H1 (cell line): Measurements from ENCODE around the gene SIGLEC7. TPM values are rescaled to one million over a fixed set of nuclear protein-coding genes. Genes with fewer than 3 reads are reported as not detected.

Experiments
- CTCF ChIA-PET: fragments of 300-600 bp; sonication (Branson Sonifier 250); formaldehyde crosslinking; loops from one replicate; lab custom pipeline; 2021; ENCODE audit not compliant: partially characterized antibody; lab: Charles Lee
- POLR2A ChIA-PET: fragments of 300-600 bp; sonication (Branson Sonifier 250); formaldehyde crosslinking; loops from one replicate; lab custom pipeline; 2021; ENCODE audit warnings: inconsistent platforms; ENCODE audit not compliant: partially characterized antibody; lab: Charles Lee
- DNase-seq, 2 experiments: peaks; one replicate each; pipeline versions ENCODE4 v3.0.0 to v3.0.0-alpha.2; 2010 to 2022; ENCODE audit warnings: low spot score in 2 of 2, low read depth in 1 of 2, mixed read lengths in 1 of 2
- FAIRE-seq: peaks from 2 replicates; lab custom pipeline; 2011; peaks lifted over from hg19 to GRCh38; lab: Jason Lieb, UNC
- H2AFZ ChIP-seq: 2 replicates; pipeline ENCODE4 v1.8.1; 2012; ENCODE audit warnings: low read length, inconsistent platforms
- H2AK5ac ChIP-seq: 2 replicates; pipeline ENCODE4 v1.6.1; 2013; ENCODE audit warnings: low read depth, low read length
- H2BK120ac ChIP-seq: replicated peaks from 2 replicates; pipeline ENCODE3; 2013; ENCODE audit warnings: low read depth, low read length, inconsistent platforms
- H2BK12ac ChIP-seq: 2 replicates; pipeline ENCODE4 v1.6.1; 2013; ENCODE audit warnings: low read depth, low read length
- H2BK15ac ChIP-seq: 2 replicates; pipeline ENCODE4 v1.6.1; 2013; ENCODE audit warnings: low read length
- H2BK20ac ChIP-seq: 2 replicates; pipeline ENCODE4 v1.6.1; 2013; ENCODE audit warnings: low read length
- H2BK5ac ChIP-seq: 2 replicates; pipeline ENCODE4 v1.6.1; 2013; ENCODE audit warnings: low read depth, low read length
- H3K14ac ChIP-seq: 2 replicates; pipeline ENCODE4 v1.6.1; 2013; ENCODE audit warnings: inconsistent platforms; ENCODE audit not compliant: insufficient read length
- H3K18ac ChIP-seq: 2 replicates; pipeline ENCODE4 v1.6.1; 2013; ENCODE audit warnings: low read length; ENCODE audit errors: extremely low read depth
- H3K23ac ChIP-seq: 2 replicates; pipeline ENCODE4 v1.6.1; 2013; ENCODE audit warnings: inconsistent platforms; ENCODE audit not compliant: insufficient read length
- H3K23me2 ChIP-seq: 2 replicates; pipeline ENCODE4 v1.6.1; 2013; ENCODE audit warnings: low read depth, low read length
- H3K27ac ChIP-seq: 2 replicates; pipeline ENCODE4 v1.6.1; 2011; ENCODE audit warnings: low read depth, low read length, inconsistent platforms
- H3K27me3 ChIP-seq, 4 experiments: replicated peaks in 1 of 4; 1 replicate in 1 of 4; 2 replicates in 3 of 4; pipeline versions ENCODE4 v1.6.1 to v1.8.1; 2011 to 2013; ENCODE audit warnings: low read length in 3 of 4, mild to moderate bottlenecking in 3 of 4, inconsistent platforms in 2 of 4, mixed read lengths in 2 of 4, moderate library complexity in 1 of 4; ENCODE audit not compliant: control insufficient read depth in 3 of 4, insufficient read depth in 3 of 4; ENCODE audit errors: extremely low read depth in 1 of 4
- H3K36me3 ChIP-seq, 4 experiments: 2 replicates each; pipeline versions ENCODE4 v1.6.1 to v1.8.1; 2011 to 2013; ENCODE audit warnings: mild to moderate bottlenecking in 4 of 4, low read length in 3 of 4, moderate library complexity in 2 of 4, control low read depth in 1 of 4, inconsistent platforms in 1 of 4; ENCODE audit not compliant: insufficient read depth in 4 of 4, control insufficient read depth in 2 of 4
- H3K4ac ChIP-seq: replicated peaks from 2 replicates; pipeline ENCODE3; 2013; ENCODE audit warnings: low read length, low read depth, mixed read lengths, inconsistent platforms; ENCODE audit not compliant: insufficient read length
- H3K4me1 ChIP-seq, 4 experiments: replicated peaks in 1 of 4; 1 replicate in 1 of 4; 2 replicates in 3 of 4; pipeline versions ENCODE4 v1.6.1 to v1.8.1; 2011 to 2013; ENCODE audit warnings: low read length in 3 of 4, inconsistent platforms in 2 of 4, mixed read lengths in 1 of 4; ENCODE audit not compliant: insufficient read depth in 4 of 4, control insufficient read depth in 3 of 4
- H3K4me2 ChIP-seq, 2 experiments: 2 replicates each; pipeline versions ENCODE4 v1.6.1 to v1.8.1; 2011 to 2013; ENCODE audit warnings: low read depth in 2 of 2, low read length in 2 of 2, control low read depth in 1 of 2, inconsistent platforms in 1 of 2, mild to moderate bottlenecking in 1 of 2; ENCODE audit not compliant: insufficient read depth in 1 of 2
- H3K4me3 ChIP-seq, 4 experiments: fragments of 200-600, 300-600 bp in 1 of 4; sonication (generic), shearing (Covaris generic), sonication (Bioruptor Twin) in 1 of 4; 2 replicates each; pipeline versions ENCODE4 v1.5.1 to v1.8.1; 2011 to 2016; ENCODE audit warnings: low read length in 4 of 4, low read depth in 3 of 4, control low read depth in 2 of 4, inconsistent platforms in 2 of 4, mild to moderate bottlenecking in 2 of 4, mixed read lengths in 1 of 4, moderate library complexity in 1 of 4; ENCODE audit not compliant: insufficient read depth in 2 of 4; ENCODE audit errors: extremely low read depth in 1 of 4
- H3K56ac ChIP-seq: replicated peaks from 2 replicates; pipeline ENCODE3; 2013; ENCODE audit warnings: low read depth, mild to moderate bottlenecking, mixed read lengths, low read length, inconsistent platforms; ENCODE audit not compliant: insufficient read length
- H3K79me1 ChIP-seq: 2 replicates; pipeline ENCODE4 v1.6.1; 2013; ENCODE audit warnings: low read depth, low read length, control low read depth
- H3K79me2 ChIP-seq, 2 experiments: 2 replicates each; pipeline versions ENCODE4 v1.6.1 to v1.8.1; 2012 to 2013; ENCODE audit warnings: low read length in 2 of 2, mild to moderate bottlenecking in 2 of 2, inconsistent platforms in 1 of 2; ENCODE audit not compliant: insufficient read depth in 2 of 2, control insufficient read depth in 1 of 2
- H3K9ac ChIP-seq, 4 experiments: replicated peaks in 1 of 4; 1 replicate in 1 of 4; 2 replicates in 3 of 4; pipeline versions ENCODE4 v1.6.1 to v1.8.1; 2011 to 2013; ENCODE audit warnings: low read depth in 3 of 4, low read length in 3 of 4, control low read depth in 2 of 4, mild to moderate bottlenecking in 2 of 4, moderate library complexity in 2 of 4, inconsistent platforms in 1 of 4; ENCODE audit errors: extremely low read depth in 1 of 4
- H3K9me3 ChIP-seq, 2 experiments: 2 replicates each; pipeline versions ENCODE4 v1.6.1 to v1.8.1; 2012 to 2013; ENCODE audit warnings: mild to moderate bottlenecking in 2 of 2, moderate library complexity in 2 of 2, control low read depth in 1 of 2, inconsistent platforms in 1 of 2, low read depth in 1 of 2, low read length in 1 of 2, mixed read lengths in 1 of 2; ENCODE audit not compliant: insufficient read depth in 2 of 2
- H4K20me1 ChIP-seq, 2 experiments: replicated peaks in 1 of 2; 2 replicates each; pipeline versions ENCODE3 to v1.8.1; 2011 to 2013; ENCODE audit warnings: inconsistent platforms in 2 of 2, low read length in 2 of 2, mild to moderate bottlenecking in 1 of 2; ENCODE audit not compliant: insufficient read depth in 2 of 2, control insufficient read depth in 1 of 2
- H4K5ac ChIP-seq: 2 replicates; pipeline ENCODE4 v1.6.1; 2013; ENCODE audit warnings: low read length, low read depth, mixed read lengths, inconsistent platforms; ENCODE audit not compliant: insufficient read length
- H4K8ac ChIP-seq: 2 replicates; pipeline ENCODE4 v1.8.0; 2013; ENCODE audit warnings: mild to moderate bottlenecking, moderate library complexity, low read length, inconsistent platforms; ENCODE audit not compliant: insufficient read depth; ENCODE audit errors: extremely low read depth
- H4K91ac ChIP-seq: replicated peaks from 2 replicates; pipeline ENCODE3; 2013; ENCODE audit warnings: low read length, mixed read lengths, inconsistent platforms; ENCODE audit not compliant: insufficient read length
- GTF2F1 ChIP-seq: IDR thresholded peaks from 2 replicates; pipeline ENCODE4 v1.6.1; 2012; ENCODE audit warnings: low read depth, low read length, improper control_type of control experiment, borderline replicate concordance
- KDM4A ChIP-seq: IDR thresholded peaks from one replicate; pipeline ENCODE4 v1.7.1; 2012; ENCODE audit warnings: low read depth, mild to moderate bottlenecking, moderate library complexity, low read length, inconsistent platforms; ENCODE audit not compliant: severe bottlenecking
- POU5F1 ChIP-seq: IDR thresholded peaks from 2 replicates; pipeline ENCODE4 v1.6.1; 2011; ENCODE audit warnings: low read depth, mild to moderate bottlenecking, low read length, moderate library complexity
- TBP ChIP-seq: IDR thresholded peaks from 2 replicates; pipeline ENCODE4 v1.6.1; 2011; ENCODE audit warnings: low read depth, low read length, improper control_type of control experiment
- WGBS, 2 experiments: shearing (Covaris generic) in 1 of 2; methylation state at CpG; one replicate each; pipeline versions ENCODE4 v1.1.6 to v1.1.7; 2013 to 2015; ENCODE audit warnings: low lambda C conversion rate in 2 of 2, mixed read lengths in 2 of 2, inconsistent platforms in 1 of 2, low coverage in 1 of 2, missing lambda C conversion rate in 1 of 2; ENCODE audit not compliant: insufficient replicate concordance in 2 of 2, insufficient coverage in 1 of 2, insufficient read length in 1 of 2; ENCODE audit errors: extremely low coverage in 1 of 2, missing lambda C conversion rate in 1 of 2; 5-methylcytosine and 5-hydroxymethylcytosine counted together
- polyA plus RNA-seq, 7 experiments: library from polyadenylated mRNA; depleted of rRNA in 3 of 7; stranded (reverse) in 5 of 7; unstranded in 2 of 7; fragments of >200 nt in 5 of 7; fragments of 200-250 nt in 2 of 7; gene quantifications; 1 replicate in 5 of 7; 2 replicates in 1 of 7; 4 replicates in 1 of 7; pipeline versions ENCODE4 v1.2.1 to v1.2.3, GENCODE V29; 2011 to 2013; ENCODE audit warnings: missing spikeins in 2 of 7, mixed read lengths in 2 of 7
- total RNA-seq: library from RNA; stranded (reverse); fragmentation: NEBNext Ultra II Directional; extraction: Animal tissue kit (Norgen Biotek cat#: 25700); gene quantifications from 2 replicates; pipeline ENCODE4 v1.2.1, GENCODE V29; 2021

Gene SIGLEC7
- total and polyA plus RNA-seq, 2 of the 8 experiments (the other 6 are each of a cell fraction or from before 2014, with no cell fraction given) = not detected

DNA sequence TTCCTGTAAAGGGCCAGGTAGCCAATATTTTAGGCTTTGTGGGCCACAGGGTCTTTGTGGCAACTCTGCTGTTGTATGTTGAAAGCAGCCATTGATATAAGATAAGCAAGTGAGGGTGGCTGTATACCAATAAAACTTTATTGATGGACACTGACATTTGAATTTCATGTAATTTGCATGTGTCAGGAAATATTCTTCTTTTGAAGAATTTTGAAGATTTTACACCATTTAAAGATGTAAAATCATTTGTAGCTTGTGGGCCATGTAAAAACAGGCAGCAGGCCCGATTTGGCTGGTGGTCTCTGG is 31.5 kb upstream of the SIGLEC7 start:
- peaks cover 4% of the 10 kb centered on the region for H3K79me1 ChIP-seq
- H3K27me3 ChIP-seq = peaks cover 0 to 13% (median 0%) of the 10 kb centered on the region in 4 experiments; a peak in 3 of 7 replicates
- no peak overlapping the region for H3K14ac ChIP-seq
- H3K4me1 ChIP-seq = peaks cover 0 to 6% (median 0%) of the 10 kb centered on the region in 4 experiments; a peak in 3 of 7 replicates
- H3K9ac ChIP-seq = no peak overlapping the region
- H3K56ac ChIP-seq = no peak overlapping the region
- no peak overlapping the region for H3K4ac ChIP-seq
- ChIA-PET CTCF (interaction anchor here (0.9 to 1.2 kb wide), 3 partner anchors 10 to 157 kb away, joined by 3 read pairs; no protein-coding TSS in a partner anchor), POLR2A (no interaction called here)
- H3K79me2 ChIP-seq = no peaks in the 10 kb centered on the region
- H2BK5ac ChIP-seq = no peak overlapping the region
- H2BK120ac ChIP-seq = no peak overlapping the region
- H3K36me3 ChIP-seq = no peaks in the 10 kb centered on the region
- no peak overlapping the region for H2BK12ac ChIP-seq
- TF ChIP-seq POU5F1 (no peak), GTF2F1 (no peak), KDM4A (no peak), TBP (no peak)
- H2AK5ac ChIP-seq = no peak overlapping the region
- no peak overlapping the region for H3K27ac ChIP-seq
- H4K20me1 ChIP-seq = peaks cover 2 to 6% of the 10 kb centered on the region in 2 experiments
- H3K4me3 ChIP-seq = no peak overlapping the region
- H4K8ac ChIP-seq = no peak overlapping the region
- H2BK20ac ChIP-seq = no peak overlapping the region
- DNase-seq (no peak), FAIRE-seq (no peak)
- no peak overlapping the region for H3K23ac ChIP-seq
- H3K4me2 ChIP-seq = no peak overlapping the region
- H2BK15ac ChIP-seq = no peak overlapping the region
- H3K23me2 ChIP-seq = peaks cover 11% of the 10 kb centered on the region
- H2AFZ ChIP-seq = no peak overlapping the region
- H3K18ac ChIP-seq = no peak overlapping the region
- no peaks in the 10 kb centered on the region for H3K9me3 ChIP-seq
- H4K5ac ChIP-seq = no peak overlapping the region
- WGBS, 2 experiments = 56% methylated on average over 1 of the region's 1 CpG; no CpG with 5 or more reads in 1 of the 2 experiments
- no peak overlapping the region for H4K91ac ChIP-seq
